ENCODE measurements around the gene ZBTB20.

- no peak for TF ChIP-seq CTCF (IDR thresholded peaks at IDR 0.05)
- no peak for TF ChIP-seq POLR2A (IDR thresholded peaks at IDR 0.05)
Measured at GRCh38 chr3:114338651-114339357, 808.3 kb downstream of the ZBTB20 start.
